GM21360 (cell line): ENCODE data around the gene MTHFD2.
"Not testable (repeated sequence)": the region's sequence is repeated elsewhere in the genome, so short reads cannot be mapped to it uniquely, and the experiment has no call there.

ENCODE experiments used
- ATAC-seq: cut with Tn5 transposase; IDR thresholded peaks from one replicate; pipeline ENCODE4 v1.9.1; 2021; ENCODE audit warnings: mild to moderate bottlenecking, moderate library complexity; ENCODE audit not compliant: unreplicated experiment

Gene MTHFD2

DNA sequence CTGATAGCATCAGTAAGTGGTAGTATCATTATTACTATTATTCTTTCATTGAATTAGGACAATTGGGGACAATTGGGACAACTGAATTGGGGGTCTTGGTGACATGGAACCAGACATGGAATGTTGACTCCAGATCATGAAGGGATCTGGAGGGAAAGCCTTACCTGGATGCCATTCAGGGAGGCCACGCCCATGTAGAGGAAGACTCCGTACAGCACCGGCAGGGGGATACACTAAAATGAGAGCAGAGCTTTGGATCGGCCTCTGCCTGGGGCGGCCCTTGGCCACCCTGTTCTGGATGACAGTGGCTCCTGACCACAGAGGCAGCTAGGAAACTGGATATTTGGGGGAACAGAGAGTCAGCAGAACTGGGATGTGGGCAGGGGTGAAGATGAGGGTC is 29.2 kb downstream of the MTHFD2 start:
- ATAC-seq: no peak

DNA sequence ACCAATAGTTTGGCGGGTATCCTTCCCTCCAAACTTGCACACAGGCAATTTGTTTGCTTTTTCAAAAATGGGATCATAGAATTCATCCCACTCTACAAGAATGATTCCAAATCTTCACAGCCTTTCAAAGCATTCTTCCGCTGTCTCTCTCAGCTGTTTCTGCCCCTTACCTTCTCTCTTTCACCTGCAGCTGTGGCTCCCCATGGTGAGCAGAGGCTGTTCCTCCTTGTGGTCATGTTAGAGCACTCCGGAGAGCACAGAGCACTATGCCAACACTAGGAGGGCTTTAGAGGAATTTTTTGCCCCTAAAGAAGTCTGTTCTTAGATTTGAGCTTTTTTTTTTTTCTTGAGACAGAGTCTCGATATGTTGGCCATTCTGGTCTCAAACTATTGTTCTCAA is 30.4 kb downstream of the MTHFD2 start:
- no peak for ATAC-seq

DNA sequence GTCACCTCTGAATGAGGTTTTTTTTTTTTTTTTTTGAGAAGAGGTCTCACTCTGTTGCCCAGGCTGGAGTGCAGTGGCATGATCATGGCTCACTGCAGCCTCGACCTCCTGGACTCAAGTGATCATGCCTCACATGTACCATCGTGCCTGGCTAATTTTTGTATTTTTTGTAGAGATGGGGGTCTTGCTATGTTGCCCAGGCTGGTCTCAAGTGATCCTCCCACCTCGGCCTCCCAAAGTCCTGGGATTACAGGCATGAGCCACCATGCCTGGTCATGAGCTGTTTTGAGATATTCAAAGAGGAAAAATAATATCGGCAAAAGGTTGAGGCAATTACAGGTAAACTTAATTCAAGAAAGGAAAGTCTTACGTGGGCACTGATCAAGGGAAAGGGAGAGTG is 31.4 kb downstream of the MTHFD2 start:
- not testable (repeated sequence) for ATAC-seq

DNA sequence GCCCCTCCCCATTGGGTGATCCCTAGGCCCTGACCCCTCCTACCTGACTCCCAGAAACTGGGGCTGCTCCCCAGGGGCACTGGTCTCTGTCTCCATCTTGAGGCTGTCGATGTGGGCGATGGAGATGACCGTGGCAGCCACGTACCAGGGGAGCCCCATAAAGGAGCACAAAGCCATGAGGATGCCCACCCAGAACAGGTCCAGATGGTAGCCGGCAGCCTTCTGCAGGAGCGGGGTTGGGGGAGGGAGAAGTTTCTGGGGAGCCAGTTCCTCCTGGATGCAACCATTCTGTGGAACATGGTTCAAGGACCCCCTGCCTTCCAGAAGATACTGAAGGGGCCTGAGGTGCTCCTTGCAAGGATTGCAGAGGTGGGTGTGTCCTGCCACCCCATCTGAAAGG is 34.0 kb downstream of the MTHFD2 start:
- no peak for ATAC-seq

DNA sequence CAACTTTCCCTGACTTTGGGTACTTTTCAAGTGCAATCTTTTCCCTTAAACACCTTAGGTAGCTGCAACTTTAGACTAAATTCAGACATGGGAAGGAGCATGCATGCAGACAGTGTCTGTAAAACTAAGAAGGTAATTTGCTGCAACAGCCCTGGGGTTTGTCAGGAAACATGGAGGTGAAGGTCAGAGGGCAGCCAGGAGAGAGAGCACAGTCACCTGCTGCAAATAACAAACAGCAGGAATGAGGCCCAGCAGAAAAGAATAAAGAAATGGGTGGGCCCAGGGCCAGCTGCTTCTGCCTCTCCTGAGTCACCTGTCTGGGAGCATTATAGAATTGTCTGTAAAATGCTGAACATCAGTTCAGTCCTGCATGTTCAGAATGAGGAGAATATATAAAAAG is 35.2 kb downstream of the MTHFD2 start:
- no peak for ATAC-seq

DNA sequence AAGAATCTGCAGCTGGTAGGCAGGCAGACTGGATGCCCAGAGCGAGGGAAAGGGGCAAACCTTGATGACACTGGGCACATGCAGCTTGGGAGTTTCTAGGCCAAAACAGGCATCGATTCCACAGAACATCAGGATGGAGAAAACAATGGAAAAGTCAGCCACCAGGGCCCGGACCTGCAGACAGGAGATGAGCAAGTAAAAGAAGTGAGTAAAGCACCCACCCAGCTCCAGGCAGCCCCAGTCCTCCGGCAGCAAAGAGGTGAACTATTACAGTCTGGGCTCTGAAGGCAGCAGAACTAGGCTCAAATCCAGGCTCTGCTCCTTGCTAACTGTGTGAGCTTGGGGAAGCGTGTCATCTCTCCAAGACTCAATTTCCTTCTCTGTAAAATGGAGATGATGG is 36.6 kb downstream of the MTHFD2 start:
- ATAC-seq: no peak

DNA sequence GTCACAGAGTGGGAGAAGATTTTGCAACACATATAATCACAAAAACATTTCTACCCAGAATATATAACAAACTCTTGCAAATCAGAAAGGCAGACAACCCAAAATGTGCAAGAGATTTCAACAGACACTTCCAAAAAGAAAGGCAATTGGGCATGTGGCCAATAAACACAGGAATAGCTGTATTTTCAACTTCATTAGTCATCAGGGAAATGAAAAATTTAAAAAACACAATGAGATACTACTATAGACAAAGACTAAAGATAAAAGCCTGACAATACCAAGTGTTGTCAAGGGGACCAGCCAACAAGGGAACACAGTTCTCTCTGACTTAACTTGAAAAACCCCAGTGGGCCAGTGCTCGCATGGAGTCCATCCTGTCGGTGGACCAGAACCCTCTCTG is 40.5 kb downstream of the MTHFD2 start:
- ATAC-seq: no peak

DNA sequence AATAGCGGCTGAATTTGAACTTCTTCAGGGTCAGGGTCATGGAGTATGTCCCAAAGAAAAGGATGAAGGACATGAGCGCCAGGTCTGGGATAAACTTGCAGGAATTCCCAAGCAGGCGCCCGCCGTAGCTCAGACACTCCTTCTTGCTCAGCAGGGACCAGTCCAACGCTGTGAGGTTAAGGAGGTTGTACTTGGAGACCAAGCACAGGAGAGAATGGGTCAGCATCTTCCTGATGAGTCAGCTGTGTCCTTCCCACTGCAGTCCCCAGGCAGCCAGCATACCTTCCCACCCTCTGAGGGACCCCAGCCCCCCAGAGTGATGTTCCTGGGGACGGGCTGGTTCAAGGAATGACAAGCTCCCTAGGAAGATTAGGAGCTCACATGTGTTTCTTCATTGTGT is 40.9 kb downstream of the MTHFD2 start:
- ATAC-seq: no peak

DNA sequence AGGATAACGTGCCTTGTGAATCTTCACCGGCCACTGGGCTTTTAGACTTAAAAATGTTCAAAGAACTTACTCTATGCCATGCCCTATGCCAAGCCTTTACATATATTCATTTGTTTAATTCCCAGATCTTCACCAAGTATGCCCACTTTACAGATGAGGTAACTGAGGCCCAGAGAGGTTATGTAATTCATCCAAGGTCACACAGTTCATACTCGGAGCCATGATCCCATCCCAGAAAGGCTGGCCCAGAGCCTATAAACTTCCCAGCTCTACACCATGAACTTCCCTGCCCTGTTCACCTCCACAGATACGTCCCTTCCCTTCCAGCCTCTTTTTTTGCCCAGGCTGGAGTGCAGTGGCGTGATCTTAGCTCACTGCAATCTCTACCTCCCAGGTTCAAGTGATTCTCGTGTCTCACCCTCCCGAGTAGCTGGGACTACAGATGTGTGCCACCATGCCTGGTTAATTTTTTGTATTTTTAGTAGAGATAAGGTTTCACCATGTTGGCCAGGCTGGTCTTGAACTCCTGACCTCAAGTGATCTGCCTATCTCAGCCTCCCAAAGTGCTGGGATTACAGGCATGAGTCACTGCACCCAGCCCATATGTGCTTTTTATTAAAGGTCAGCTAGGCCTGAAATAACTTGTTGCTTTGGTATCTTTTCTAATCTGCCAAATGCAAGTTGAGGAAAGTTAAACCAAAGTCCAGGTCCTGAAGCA is 44.1 kb downstream of the MTHFD2 start:
- ATAC-seq: no peak

DNA sequence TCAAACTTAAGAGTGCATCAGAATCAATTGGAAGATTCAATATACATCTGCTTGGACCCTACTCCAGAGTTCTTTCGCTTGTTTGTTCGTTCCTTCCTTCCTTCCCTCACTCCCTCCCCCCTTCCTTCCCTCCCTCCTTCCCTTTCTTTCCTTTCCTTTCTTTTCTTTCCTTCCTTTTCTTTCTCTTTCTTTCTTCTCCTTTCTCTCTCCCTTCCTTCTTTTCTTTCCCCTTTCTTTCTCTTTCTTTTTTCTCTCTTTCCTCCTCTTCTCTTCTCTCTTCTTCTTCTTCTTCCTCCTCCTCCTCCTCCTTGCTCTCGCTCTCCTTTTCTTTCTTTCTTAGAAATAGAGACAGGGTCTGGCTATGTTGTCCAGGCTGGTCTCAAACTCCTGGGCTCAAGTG is 45.9 kb downstream of the MTHFD2 start:
- no peak for ATAC-seq

DNA sequence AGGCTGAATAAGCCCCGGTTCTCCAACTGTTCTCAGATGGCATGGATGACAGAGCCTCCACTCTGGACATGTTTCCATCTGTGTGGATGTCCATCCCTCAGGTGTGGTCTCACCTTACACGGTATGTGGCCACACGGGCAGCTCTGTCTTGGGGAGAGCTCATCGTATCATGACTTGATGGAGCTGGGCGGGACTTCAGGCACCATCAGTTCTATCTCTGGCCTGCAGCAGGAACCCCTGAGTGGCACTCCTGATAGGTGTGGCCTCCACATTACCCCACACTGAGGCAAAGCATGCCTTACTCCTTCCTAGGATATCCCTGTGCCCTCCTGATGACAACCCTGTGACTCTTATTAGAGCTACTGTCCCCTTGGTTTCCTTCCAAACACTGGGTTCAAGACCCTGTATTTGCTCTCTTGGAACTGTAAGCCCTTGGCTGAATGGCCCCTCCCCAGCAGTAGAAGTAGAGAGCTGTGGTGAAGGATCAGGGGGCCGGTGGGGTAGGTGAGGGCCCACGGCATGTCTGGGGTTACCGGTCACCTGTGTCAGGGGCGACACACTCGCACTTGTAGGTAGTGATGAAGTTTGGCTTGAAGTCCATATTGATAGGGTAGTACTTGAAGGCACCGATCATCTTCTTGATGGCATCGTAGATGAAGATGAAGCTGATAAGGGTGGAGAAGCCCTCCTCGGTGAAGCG is 48.2 kb downstream of the MTHFD2 start:
- no peak for ATAC-seq

DNA sequence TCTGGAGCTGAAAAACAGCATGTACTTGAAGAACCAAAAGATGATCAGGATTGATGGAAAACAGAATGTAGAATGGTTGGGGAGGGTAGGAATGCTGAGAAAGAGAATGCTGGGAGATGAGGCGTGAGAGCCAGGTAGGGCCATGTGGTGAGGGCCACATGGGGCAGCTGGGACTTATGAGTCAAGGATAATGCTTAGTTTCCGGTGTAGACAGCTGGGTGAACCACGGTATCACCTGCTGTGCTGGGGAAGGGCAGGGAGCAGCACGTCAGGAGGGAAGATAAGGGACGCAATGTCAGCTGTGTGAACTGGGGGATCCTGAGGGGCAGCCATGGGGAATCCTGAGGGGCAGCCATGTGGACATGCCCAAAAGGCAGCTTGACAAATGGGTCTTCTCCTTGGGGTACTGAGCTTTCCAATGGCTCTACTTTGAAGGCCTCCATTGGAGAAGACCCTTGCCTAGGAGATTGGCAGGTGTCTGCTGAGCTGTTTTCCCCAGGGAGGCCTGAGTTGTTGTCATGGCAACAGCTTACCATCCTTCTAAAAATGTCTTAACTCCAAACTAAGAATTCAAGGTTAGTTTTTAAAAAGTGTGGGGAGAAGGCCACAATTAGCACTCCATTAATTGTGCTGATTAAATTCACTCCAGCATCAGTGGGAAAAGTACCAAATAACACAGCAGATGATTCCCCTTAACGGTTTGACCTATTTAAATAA is 51.1 kb downstream of the MTHFD2 start:
- ATAC-seq: no peak

DNA sequence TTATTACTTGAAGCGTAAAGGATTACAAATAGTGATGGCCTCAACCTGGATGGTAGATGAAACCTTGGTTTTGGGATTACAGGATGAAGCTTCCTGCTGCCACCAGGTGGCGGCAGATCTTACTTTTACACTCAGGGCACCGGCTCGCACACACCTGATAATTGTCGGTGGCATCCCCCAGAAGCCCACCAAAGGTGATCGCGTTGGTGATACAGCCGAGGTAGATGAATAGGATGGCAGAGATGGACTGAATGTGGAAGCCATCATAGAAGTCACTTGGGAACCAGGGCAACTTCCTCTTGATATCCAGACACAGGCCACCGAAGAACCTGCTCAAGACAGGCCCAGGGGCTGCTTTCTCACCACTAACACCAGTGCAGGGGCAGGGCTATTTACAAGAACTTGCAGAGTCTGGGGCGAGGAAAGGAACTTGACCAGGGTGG is 51.8 kb downstream of the MTHFD2 start:
- ATAC-seq: no peak

DNA sequence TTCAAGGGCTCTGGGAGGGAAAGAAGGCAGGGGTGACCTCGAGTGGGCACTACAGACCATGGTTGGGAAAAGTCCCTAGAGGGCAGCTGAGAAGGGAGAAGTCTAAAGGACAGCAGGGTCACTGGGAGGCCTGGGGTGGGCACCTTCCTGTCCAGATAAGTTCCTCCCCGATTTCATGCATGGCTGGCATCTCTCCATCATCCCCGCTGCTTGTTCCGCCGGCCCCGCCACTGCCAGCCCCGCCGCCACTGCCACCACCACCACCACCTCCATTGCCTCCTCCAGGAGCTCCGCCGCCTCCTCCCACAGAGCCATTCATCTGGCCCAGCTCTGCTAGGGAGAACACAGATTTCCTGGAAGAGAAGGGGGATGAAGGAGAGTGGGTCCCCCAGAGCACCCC is 53.6 kb downstream of the MTHFD2 start:
- no peak for ATAC-seq

DNA sequence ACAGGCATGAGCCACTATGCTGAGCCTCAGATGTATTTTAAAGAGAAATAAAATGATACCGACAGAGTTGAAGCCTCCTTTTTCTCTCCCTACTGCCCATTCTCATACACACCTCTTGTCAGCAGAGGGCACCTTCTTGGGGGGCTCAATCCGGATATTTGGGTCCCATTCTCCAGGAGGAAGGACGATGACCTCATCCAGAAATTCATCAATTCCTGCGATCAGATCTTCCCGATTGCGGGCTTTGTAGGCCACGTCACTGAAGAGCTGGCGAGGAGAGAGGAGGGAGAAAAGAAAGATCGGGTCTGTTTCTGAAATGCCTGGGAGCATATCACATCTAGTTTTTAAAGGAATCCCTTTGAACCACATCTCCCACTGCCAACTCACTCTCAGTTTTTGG is 54.4 kb downstream of the MTHFD2 start:
- no peak for ATAC-seq

DNA sequence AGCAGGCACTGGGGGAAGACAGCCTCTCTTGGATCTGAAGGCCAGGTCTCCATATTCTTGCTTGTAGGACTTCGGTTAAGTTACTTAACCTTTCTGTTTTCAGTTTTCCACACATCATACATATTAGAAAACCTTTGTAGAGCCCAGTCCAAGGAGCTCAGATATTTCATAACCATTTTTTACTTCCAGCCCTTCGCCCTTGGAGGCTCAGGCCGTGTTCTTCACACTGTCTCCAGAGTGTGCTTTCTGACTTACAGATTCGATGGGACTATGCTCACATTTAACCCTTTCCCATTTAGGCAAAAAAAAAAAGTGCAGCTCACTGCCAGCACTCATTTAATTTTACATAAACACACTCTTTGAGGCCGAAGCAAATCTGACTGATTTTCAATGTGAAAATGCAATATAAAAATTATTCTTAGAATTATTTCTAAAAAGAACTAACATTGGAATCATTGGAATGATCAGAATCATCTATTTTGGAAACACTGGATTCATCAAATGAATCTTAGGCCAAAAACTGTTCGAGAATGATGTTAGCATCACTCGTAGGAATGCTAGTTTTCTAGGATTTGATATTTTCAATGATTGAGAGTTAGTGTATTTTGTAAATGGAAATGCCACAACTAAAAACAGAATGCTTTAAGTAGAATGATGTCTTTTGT is 55.0 kb downstream of the MTHFD2 start:
- no peak for ATAC-seq

DNA sequence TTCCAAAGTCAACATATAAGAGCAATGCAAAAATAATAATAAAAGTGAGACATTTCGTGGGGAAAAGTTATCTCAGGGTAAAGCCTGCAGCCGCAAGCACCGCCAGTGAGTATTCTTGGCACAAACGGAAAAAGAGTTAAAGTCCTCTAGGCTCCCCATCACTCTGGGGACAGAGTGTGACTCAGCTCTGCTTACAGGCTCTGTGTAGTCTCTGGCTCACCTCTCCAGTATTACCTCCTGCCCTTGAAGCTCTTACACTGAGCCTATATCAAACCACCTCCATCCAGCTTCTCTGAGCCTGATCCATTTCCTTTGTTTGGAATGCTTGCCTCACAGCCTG is 55.5 kb downstream of the MTHFD2 start:
- ATAC-seq: no peak

DNA sequence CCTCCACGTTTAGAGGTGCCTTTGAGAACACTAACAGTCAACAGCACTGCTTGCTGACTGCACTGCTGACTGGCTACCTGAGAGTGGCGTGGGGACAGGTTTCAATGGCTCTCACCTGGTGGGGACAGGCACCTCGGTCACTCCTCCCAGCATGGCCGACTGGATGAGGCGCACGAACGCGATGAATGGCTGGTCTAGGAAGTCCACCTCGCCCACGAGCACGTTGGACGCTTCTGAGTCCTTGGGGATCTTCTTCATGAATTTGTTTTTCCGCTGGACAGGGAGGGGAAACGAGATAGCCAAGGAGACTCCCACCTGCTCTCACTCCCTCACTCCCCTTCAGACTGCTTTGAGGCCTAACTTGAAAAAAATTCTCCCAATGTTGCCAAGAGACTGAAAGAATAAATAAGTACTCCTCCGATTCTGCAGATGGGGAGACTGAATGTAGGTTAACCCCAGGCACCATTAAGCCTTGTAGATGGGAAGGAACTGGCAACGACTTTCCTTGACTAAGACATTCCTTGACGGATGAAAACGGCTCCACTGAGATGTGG is 57.3 kb downstream of the MTHFD2 start:
- no peak for ATAC-seq

DNA sequence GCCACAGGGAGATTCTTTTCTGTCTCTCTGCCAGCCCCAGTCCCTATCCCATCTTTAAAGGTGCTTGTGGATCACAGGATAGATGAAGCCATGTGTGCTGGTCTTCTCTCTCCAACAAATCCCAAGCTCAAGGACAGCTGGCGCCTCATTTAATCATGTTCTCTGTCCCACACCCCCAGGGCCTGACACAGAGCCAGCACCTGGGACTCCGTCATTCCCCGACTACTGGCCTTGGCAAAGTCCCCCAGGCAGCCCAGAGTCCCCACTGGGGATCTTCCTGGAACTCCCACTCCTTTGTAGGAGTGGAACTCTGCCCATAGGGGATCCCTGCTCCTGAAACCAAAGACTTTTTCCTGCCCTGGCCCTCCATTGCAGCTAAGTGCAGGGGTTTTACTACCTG is 60.8 kb downstream of the MTHFD2 start:
- ATAC-seq: no peak

DNA sequence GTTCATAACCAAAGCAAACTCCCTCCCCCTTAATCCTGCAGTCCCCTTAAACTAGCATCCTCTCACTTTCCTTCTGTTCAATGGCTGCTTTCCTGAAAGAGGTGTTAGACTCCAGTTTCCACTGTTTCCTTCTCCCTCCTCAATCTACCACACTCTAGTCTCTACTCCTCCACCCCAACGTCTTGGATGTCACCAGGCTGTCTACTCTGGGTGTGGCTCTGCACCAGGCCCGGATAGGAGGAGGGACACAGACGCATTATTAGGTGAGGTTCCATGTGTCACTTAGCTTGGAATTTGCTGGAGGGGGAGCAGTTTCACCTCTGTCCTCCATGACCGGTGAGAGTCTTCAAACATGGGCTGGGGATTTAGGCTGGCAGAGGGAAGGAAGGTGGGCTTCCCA is 61.3 kb downstream of the MTHFD2 start:
- ATAC-seq: no peak

DNA sequence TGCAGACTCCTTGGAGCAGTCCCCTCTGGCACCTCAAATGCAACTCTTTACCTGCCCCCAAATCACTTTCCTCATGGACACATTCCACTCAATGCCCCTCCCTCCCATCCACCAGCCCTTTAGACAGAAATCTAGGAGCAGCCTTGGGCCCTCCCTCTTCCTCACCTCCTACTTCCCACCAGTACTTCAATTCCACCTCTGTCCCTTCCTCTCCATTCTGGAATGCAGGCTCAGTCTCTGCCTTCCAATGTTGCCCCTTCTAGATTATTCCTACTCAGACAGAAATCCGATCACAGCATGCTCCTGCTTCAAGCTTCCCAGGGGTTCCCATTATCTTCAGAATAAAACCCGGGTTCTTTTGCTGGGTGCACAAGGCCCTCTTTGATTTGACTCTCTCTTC is 62.1 kb downstream of the MTHFD2 start:
- ATAC-seq: no peak
